ENCODE results near the gene OR2AG1.

DNA sequence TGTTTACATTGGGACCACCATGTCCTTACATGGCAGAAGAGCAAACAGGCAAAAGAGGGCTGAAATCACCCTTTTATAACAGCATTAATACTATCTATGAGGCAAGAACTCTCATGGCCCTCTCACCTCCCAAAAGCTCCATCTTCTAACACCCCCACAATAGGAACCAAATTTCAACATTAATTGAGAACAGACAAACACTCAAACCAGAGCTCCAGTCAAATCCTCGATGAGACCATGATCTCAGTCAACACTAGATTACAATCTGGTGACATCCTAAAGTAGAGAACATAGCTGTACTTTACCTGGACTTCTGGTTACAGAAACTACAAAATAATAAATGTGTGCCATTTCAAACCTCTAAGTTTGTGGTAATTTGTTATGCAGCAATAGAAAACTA, 36.2 kb upstream of the OR2AG1 start:
- TF ChIP-seq, protein P1, sequence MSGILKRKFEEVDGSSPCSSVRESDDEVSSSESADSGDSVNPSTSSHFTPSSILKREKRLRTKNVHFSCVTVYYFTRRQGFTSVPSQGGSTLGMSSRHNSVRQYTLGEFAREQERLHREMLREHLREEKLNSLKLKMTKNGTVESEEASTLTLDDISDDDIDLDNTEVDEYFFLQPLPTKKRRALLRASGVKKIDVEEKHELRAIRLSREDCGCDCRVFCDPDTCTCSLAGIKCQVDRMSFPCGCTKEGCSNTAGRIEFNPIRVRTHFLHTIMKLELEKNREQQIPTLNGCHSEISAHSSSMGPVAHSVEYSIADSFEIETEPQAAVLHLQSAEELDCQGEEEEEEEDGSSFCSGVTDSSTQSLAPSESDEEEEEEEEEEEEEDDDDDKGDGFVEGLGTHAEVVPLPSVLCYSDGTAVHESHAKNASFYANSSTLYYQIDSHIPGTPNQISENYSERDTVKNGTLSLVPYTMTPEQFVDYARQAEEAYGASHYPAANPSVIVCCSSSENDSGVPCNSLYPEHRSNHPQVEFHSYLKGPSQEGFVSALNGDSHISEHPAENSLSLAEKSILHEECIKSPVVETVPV (CRISPR knock-in tag; IDR thresholded peaks at IDR 0.05): no peak
- no peak for TF ChIP-seq OSR1 (CRISPR knock-in tag; IDR thresholded peaks at IDR 0.05)
- no peak for TF ChIP-seq PPARA (CRISPR knock-in tag; IDR thresholded peaks at IDR 0.05; ENCODE audit: borderline replicate concordance)
- TF ChIP-seq RARB (CRISPR knock-in tag; IDR thresholded peaks at IDR 0.05): no peak
- TF ChIP-seq, protein P2, sequence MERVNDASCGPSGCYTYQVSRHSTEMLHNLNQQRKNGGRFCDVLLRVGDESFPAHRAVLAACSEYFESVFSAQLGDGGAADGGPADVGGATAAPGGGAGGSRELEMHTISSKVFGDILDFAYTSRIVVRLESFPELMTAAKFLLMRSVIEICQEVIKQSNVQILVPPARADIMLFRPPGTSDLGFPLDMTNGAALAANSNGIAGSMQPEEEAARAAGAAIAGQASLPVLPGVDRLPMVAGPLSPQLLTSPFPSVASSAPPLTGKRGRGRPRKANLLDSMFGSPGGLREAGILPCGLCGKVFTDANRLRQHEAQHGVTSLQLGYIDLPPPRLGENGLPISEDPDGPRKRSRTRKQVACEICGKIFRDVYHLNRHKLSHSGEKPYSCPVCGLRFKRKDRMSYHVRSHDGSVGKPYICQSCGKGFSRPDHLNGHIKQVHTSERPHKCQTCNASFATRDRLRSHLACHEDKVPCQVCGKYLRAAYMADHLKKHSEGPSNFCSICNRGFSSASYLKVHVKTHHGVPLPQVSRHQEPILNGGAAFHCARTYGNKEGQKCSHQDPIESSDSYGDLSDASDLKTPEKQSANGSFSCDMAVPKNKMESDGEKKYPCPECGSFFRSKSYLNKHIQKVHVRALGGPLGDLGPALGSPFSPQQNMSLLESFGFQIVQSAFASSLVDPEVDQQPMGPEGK (CRISPR knock-in tag; IDR thresholded peaks at IDR 0.05; ENCODE audit: borderline replicate concordance): no peak
